ENCODE measurements around the gene CRELD2. TPM values are rescaled to one million over a fixed set of nuclear protein-coding genes. Genes with fewer than 3 reads are reported as not detected.

Gene CRELD2
- total RNA-seq, 4 donors from 2014 or later: 8.9 to 15.0 (median 13.0) TPM

DNA sequence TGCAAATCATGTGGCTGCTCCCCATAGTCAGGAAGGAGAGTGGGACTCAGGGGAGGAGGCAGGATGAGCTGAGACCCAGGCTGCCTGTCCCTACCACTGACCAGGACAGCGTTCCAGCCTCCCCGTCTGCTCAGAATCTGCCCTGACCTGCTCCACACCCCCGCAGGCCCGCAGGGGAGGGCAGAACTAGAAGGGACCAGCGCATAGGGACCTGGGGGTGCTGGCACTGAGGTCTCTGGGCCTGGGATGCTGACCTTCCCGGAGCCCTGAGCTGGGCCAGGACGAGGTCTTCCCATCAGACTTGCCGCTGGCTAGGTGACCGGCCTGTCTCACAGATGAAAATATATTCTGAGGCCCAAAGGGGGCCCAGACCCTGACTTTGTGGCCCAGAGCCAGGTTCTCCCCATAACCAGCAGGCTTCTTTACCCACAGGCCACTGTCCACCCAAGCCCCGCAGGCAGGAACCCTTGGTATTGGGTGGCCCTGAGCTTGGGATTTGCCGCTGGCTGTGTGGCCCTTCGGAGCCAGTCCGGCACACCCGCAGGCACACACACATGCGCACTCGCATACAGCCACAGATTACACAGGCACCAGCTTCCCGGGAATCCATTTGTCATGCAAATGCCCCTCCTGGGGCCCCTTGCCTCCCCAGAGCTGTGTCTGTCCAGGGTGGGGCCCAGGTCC, 28.3 kb downstream of the CRELD2 start:
- in situ Hi-C loops (cut with MboI; ENCODE audit: low sequenced_read_pairs in 4 of 4): no loop called here
- H3K9me3 ChIP-seq: no peaks in the 10 kb centered on the region
- peaks cover 3 to 4% of the 10 kb centered on the region in 2 donors for H3K4me1 ChIP-seq
- H3K36me3 ChIP-seq: no peaks in the 10 kb centered on the region
- no peak overlapping the region for H3K27ac ChIP-seq
- ATAC-seq (no peak), DNase-seq (no peak)
- H3K27me3 ChIP-seq: no peaks in the 10 kb centered on the region
- TF ChIP-seq, protein P1, sequence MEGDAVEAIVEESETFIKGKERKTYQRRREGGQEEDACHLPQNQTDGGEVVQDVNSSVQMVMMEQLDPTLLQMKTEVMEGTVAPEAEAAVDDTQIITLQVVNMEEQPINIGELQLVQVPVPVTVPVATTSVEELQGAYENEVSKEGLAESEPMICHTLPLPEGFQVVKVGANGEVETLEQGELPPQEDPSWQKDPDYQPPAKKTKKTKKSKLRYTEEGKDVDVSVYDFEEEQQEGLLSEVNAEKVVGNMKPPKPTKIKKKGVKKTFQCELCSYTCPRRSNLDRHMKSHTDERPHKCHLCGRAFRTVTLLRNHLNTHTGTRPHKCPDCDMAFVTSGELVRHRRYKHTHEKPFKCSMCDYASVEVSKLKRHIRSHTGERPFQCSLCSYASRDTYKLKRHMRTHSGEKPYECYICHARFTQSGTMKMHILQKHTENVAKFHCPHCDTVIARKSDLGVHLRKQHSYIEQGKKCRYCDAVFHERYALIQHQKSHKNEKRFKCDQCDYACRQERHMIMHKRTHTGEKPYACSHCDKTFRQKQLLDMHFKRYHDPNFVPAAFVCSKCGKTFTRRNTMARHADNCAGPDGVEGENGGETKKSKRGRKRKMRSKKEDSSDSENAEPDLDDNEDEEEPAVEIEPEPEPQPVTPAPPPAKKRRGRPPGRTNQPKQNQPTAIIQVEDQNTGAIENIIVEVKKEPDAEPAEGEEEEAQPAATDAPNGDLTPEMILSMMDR (IDR thresholded peaks at IDR 0.05 in 4 of 5, conservative IDR thresholded peaks at IDR 0.05 in 1 of 5): no peak
- no peak for TF ChIP-seq POLR2A (IDR thresholded peaks at IDR 0.05)
- H3K4me3 ChIP-seq: no peak overlapping the region
- intact Hi-C loops (cut with DNase I; ENCODE audit: low total_unique reads): no loop called here

DNA sequence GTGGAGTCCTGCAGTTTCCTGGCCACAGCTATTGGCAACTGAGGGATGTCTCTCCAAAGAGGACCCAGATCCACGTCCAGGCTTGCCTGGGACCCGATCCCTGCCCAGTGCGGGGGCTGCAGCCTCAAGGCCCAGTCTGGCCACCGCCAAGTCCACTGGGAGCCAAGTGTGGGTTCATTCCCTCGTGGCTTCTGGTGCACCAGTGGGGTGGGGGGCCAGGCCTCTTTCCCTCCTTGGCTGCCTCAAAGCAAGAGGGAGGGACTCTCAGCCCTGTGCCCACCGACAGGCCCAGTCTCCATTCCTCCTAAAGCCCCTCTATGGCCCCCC, 28.8 kb downstream of the CRELD2 start:
- intact Hi-C loops (cut with DNase I; ENCODE audit: low total_unique reads): no loop called here
- DNase-seq (no peak), ATAC-seq (no peak)
- no peak overlapping the region for H3K4me3 ChIP-seq
- no peaks in the 10 kb centered on the region for H3K36me3 ChIP-seq
- no peak overlapping the region for H3K27ac ChIP-seq
- TF ChIP-seq, protein P1 (IDR thresholded peaks at IDR 0.05 in 4 of 5, conservative IDR thresholded peaks at IDR 0.05 in 1 of 5): no peak
- in situ Hi-C loops (cut with MboI; ENCODE audit: low sequenced_read_pairs in 4 of 4): no loop called here
- H3K27me3 ChIP-seq: no peaks in the 10 kb centered on the region
- peaks cover 3 to 4% of the 10 kb centered on the region in 2 donors for H3K4me1 ChIP-seq
- no peaks in the 10 kb centered on the region for H3K9me3 ChIP-seq

DNA sequence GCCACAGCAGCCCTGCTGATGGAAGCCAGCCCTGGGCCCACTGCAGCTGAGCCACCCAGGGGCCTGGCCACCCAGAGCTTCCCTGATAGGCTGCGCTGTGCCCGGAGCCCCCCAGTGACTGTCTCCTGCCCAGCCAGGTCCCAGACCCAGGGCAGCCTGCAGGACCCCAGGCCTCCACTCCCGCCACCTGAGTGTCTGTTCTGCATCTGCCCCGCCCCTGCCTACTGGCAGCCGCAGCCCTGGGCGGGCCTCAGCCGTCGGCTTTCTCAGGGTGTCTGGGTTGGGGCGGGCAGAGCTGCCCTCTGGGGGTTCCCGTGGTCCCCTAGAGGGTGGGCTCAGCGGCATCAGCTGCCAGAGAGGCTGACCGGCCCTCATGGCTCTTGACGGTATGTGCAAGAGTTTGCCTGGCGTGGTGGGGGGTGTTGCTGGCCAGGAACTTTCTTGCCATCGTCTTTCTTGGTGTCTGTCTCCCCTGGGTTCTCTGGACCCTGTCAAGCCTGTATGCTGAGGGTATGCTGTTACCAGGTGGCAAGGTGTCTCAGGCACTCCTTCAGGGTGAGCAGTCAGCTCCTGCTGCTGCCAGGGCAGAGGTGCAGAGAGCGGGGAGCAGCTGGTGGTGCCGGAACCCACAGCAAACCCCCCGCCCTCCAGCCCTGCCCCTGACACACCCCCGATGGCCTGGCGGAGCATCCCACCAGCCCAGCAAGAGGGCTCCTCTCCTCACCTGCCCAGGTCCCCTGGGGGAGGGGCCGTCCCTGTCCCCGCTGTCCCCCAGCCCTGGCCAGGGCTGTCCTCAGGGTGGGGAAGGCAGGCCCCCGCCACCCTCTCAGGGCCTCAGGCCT, 29.9 kb downstream of the CRELD2 start:
- in situ Hi-C loops (cut with MboI; ENCODE audit: low sequenced_read_pairs in 4 of 4): no loop called here

DNA sequence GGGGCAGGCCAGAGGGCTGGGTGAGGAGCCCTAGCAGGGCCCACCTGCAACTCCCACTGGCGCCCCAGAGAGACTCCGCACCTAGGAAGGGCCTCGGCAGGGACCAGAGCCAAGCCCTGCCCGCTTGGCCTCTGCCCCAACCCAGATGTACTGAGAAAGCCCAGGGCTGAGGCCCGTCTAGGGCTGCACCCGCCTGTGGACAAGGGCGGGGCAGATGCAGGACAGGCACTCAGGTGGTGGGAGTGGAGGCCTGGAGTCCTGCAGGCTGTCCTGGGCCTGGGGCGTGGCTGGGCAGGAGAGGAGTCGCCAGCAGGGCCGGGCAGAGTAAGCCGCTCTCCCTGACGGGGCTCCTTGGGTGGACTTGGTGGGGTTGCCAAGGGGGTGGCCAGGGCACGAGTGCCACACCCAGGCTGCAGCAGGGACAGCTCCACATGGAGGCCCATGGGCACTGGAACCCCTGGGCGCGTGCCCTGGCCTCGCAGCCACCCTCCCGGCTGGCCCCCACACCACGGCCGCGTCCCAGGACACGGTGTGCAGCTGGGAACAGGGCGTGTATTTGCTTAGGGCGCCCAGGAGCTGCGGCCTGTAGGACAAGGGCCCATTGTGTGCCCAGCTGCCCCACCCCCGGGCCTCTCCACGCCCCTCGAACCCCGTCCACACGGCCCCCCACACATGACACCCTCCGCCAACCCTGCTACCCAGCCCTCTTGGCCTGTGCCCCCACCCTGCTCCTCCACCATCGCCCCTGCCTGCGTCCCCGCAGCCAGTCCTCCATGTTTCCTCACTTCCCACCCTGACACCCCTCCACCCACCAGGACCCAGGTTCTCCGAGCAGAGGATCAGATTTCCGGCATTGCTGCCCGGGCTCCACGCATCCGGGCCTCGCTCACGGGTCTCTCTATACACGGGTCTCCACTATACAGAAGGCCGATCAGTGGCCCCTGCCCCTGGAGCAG, 30.8 kb downstream of the CRELD2 start:
- no peak for DNase-seq
- ATAC-seq: no peak
- H3K9me3 ChIP-seq: no peaks in the 10 kb centered on the region

More for the DNA sequence above, 29.9 kb downstream of the CRELD2 start:
- H3K36me3 ChIP-seq: no peaks in the 10 kb centered on the region
- ATAC-seq (no peak), DNase-seq (no peak)
- H3K4me1 ChIP-seq: peaks cover 6 to 8% of the 10 kb centered on the region in 2 donors
- H3K27ac ChIP-seq: no peak overlapping the region
- TF ChIP-seq, protein P1 (IDR thresholded peaks at IDR 0.05 in 4 of 5, conservative IDR thresholded peaks at IDR 0.05 in 1 of 5): no peak
- no peak for TF ChIP-seq POLR2A (IDR thresholded peaks at IDR 0.05)
- intact Hi-C loops (cut with DNase I; ENCODE audit: low total_unique reads): no loop called here
- no peaks in the 10 kb centered on the region for H3K27me3 ChIP-seq
- H3K9me3 ChIP-seq: no peaks in the 10 kb centered on the region
- H3K4me3 ChIP-seq: no peak overlapping the region

More for the DNA sequence above, 30.8 kb downstream of the CRELD2 start:
- H3K36me3 ChIP-seq: no peaks in the 10 kb centered on the region
- in situ Hi-C loops (cut with MboI; ENCODE audit: low sequenced_read_pairs in 4 of 4): no loop called here
- no peaks in the 10 kb centered on the region for H3K27me3 ChIP-seq
- no peak for TF ChIP-seq POLR2A (IDR thresholded peaks at IDR 0.05)
- TF ChIP-seq, protein P1 (IDR thresholded peaks at IDR 0.05 in 4 of 5, conservative IDR thresholded peaks at IDR 0.05 in 1 of 5): no peak
- peaks cover 13 to 17% of the 10 kb centered on the region in 2 donors for H3K4me1 ChIP-seq
- H3K4me3 ChIP-seq: no peak overlapping the region
- intact Hi-C loops (cut with DNase I; ENCODE audit: low total_unique reads): no loop called here
- H3K27ac ChIP-seq: no peak overlapping the region

Data from gastrocnemius medialis (tissue), 4 donors.